Measurements from ENCODE around the gene APLF.

GRCh38 chr2:68429311-68429826 lies 38.0 kb upstream of the APLF start:
- TF ChIP-seq CTCF (conservative IDR thresholded peaks at IDR 0.05; ENCODE audit: low read depth, low read length) (no peak), EZH2 (IDR thresholded peaks at IDR 0.05; ENCODE audit: borderline replicate concordance, low read depth, low read length, poor library complexity, severe bottlenecking) (no peak)
